Measurements from ENCODE around the gene MTHFS.
"Not testable (repeated sequence)": the region's sequence is repeated elsewhere in the genome, so short reads cannot be mapped to it uniquely, and the experiment has no call there.

MTHFS gene

DNA sequence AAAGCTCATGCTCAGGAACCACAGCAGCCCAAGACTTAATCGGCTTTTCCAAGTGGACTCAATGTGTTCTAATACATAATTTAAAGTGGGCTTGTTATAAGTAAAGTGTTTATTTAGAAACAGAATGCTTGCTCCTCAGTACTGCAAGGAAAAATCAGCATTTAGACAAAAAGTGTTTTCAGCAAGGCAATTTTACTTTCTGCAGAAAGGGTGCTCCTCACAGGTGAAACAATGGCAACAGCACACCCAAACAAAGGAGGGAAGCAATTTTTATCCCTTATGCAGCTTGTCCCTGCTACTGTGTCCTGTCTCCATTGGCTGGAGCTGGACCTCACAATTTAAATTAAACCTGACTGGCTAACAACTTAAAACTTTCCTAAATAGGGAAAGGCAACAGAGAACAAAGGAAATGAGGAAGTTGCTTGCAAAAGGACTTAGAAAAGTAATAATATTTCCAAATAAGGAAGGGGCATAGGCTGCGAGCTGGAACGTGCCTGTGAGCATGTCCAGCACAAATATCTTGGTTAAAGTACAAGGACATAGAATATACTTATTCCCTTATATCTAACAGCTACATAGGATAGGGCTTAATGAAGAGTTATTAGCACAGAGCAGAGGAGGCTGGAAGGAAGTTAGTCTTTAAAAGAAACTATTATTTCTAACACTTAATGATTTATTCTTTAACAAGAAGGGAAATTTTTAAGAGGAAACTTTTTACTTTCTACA, 19.1 kb upstream of the MTHFS start:
- DNase-seq (ENCODE audit: low read depth), result not testable (repeated sequence)

DNA sequence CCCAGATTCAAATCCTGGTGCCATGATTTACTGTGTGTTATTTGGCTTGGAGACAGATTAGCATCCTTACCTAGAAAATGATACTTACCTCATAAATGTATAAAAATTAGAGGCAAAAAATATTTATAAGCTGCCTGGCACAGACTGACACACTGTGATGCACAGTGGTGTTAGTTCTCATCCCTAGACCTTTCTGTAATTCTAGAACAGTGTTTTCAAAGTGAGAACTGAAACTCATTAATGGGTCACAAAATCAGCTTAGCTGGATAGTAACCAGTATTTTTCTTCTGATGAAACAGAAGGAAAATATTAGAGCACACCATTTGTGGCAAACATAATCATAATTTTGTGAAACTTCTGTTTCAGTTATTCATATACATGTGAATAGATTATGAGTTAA, 17.9 kb upstream of the MTHFS start:
- no peak for DNase-seq (ENCODE audit: low read depth)

DNA sequence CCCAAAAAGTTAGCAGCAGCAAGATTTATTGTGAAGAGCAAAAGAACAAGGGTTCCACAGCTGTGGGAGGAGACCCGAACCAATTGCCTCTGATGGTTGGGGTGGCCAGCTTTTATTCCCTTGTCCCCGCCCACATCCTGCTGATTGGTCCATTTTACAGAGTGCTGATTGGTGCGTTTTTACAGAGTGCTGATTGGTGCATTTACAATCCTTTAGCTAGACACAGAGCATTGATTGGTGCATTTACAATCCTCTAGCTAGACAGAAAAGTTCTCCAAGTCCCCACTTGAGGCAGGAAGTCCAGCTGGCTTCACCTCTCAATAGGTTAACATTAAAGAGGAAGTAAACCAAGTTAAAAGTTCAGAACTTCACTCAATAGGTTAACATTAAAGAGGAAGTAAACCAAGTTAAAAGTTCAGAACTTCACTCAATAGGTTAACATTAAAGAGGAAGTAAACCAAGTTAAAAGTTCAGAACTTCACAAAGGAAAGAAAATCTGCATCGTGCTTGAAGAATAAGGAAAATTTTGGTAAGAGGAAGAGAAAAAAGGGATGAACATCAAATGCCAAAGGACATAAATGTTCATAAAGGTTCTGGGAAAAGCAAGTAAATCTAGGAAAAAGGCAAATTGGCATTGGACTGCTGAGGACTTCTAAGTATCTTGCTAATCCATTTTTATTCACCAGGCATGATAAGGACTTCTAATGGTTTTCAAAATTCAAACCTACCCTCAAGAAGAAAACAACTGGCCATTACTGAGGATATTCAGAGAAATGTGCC, 12.9 kb upstream of the MTHFS start:
- not testable (repeated sequence) for DNase-seq (ENCODE audit: low read depth)

GRCh38 chr15:79904271-79904670, 7.5 kb upstream of the MTHFS start:
- DNase-seq (ENCODE audit: low read depth), result no peak

DNA sequence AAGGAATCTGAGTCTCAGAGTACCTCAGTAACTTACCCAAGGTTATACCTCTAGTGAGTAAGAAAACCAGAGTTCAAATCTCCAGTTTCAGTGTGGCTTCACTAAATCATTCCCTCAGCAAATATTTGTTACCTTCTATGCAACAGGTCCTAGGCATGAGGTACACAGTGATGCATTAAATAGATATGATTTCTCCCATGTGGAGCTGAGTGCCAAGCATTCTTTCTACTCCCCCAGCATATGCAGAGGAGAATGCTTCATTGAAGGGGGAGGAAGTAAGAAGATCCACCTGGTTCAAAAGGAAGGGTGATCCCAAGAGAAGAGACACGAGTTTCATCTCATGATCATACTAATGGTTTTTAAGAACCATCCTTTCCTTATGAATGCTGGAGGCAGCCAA, 6.8 kb upstream of the MTHFS start:
- no peak for DNase-seq (ENCODE audit: low read depth)

- DNase-seq (ENCODE audit: low read depth), result no peak
Observed at GRCh38 chr15:79903144-79903543, 6.3 kb upstream of the MTHFS start.

DNA sequence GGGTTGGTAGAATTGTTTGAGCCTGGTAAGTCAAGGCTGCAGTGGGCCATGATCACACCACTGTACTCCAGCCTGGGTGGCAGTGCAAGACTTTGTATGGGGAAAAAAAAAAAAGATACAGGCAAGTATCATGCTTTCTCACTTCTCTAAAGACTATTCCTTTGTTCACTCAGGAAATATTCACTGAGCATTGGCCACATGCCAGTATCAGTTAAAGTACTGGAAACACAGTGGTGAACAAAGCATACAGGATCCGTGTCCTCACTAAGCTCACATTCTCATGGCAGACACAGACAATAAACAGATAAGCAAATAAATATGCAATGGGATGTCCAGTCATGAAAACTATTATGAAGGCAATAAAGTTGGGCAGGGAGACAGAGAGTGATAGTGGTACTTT, 5.1 kb upstream of the MTHFS start:
- DNase-seq (ENCODE audit: low read depth), result no peak

- DNase-seq (ENCODE audit: low read depth), result not testable (repeated sequence)
Observed at GRCh38 chr15:79900818-79901378, 4.1 kb upstream of the MTHFS start.

- DNase-seq (ENCODE audit: low read depth), result no peak
Observed at GRCh38 chr15:79900087-79900486, 3.3 kb upstream of the MTHFS start.

GRCh38 chr15:79898786-79899185, 2.0 kb upstream of the MTHFS start:
- DNase-seq (ENCODE audit: low read depth), result peak; percentile 69

- no peak for DNase-seq (ENCODE audit: low read depth)
Observed at GRCh38 chr15:79898369-79898768, 1.6 kb upstream of the MTHFS start.

DNA sequence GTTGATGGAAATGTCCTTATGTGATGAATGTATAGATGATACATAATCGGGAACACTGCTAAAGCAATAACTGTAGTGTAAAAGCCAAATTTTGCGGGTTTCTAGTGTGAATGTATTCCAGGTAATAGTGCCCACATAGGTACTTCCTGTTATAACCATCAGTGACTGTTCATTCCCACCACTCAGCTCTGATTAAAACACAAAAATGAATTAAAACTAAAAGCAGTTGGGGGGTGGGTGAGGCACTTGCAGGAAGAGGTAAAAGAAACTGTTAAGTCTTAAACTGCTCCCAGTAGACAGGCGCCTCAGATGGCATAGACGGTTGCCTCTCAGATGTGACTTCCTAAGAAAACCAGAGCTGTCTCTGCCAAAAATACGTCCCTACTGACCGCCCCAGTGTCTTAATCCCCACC, 893 bp upstream of the MTHFS start:
- DNase-seq (ENCODE audit: low read depth), result no peak

GRCh38 chr15:79897380-79897678, 515 bp upstream of the MTHFS start:
- no peak for DNase-seq (ENCODE audit: low read depth)

GRCh38 chr15:79896131-79896633, 632 bp downstream of the MTHFS start:
- peak; percentile 44 for DNase-seq (ENCODE audit: low read depth)

DNA sequence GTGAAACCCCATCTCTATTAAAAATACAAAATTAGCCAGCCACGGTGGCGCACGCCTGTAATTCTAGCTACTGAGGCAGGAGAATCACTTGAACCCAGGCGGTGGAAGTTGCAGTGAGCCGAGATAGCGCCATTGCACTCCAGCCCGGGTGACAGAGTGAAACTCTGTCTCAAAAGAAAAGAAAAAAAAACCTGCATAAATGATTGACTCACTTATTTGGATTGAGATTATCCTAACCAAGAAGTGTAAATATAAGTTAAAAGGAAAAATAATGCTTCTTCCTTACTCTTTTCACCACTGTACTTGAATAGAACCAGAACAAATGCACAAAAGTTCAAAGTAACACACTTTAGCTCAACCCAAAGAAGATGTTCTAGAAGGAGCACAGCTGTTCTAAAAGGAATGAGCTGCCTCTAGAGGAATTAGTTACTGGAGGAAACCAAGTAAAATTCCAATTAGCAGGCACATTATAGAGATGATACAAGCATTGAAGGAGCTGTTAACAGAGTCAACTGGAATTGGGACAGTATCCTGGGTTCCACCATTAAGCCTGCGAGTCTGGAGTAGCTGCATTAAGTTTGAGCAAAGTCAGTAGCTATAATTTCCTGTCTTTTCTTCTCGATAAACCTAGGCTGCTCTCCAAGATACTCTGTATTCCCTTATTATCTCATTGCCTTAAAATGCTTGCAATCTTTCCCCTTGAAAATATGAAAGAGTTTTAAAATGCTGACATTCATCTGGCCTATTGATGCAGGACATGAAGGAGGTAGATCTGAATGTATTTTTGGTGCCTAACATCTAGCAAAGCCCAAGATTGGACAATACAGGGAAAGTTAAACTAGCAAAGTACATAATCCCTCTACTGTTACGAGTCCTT, 9.5 kb downstream of the MTHFS start:
- no peak for DNase-seq (ENCODE audit: low read depth)

GRCh38 chr15:79886124-79886523, 10.7 kb downstream of the MTHFS start:
- no peak for DNase-seq (ENCODE audit: low read depth)

DNA sequence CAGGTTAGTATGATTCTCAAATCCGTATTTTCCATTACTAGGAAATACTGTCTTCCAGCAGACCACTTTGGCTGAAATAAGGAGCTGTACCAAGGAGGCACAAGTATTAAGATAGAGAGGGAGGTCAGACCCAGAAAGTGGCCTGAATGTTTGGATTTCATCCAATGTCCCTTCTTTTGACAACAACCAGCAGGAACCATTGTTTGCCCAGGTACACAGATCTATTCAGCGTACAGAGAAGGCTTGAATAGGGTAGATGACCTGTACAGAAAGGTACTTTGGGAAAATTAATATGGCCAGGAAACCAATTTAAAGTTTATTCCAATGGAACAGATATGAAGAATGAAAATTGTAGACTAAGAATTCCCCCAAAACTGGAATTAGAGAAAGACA, 12.6 kb downstream of the MTHFS start:
- no peak for DNase-seq (ENCODE audit: low read depth)

- DNase-seq (ENCODE audit: low read depth), result no peak
Observed at GRCh38 chr15:79883579-79884203, 13.1 kb downstream of the MTHFS start.

DNA sequence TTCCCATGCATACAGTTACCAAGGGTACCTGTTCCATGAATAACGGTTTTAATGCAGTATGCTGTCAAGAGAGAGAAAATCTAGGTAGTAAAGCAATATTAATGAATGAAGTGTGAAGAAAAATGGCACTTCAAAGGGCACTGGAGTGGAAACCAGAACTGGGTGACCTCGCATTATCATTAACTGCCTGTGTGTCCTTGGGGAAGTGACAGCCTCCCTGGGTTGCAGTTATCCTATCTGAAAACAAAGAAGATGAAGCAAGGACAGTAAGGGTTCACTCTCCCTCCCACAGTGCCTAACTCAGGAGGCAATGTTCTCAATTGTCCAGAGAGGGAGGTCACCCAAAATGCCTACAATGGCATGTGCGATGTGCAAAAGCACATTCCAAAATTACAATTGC, 15.1 kb downstream of the MTHFS start:
- no peak for DNase-seq (ENCODE audit: low read depth)

DNA sequence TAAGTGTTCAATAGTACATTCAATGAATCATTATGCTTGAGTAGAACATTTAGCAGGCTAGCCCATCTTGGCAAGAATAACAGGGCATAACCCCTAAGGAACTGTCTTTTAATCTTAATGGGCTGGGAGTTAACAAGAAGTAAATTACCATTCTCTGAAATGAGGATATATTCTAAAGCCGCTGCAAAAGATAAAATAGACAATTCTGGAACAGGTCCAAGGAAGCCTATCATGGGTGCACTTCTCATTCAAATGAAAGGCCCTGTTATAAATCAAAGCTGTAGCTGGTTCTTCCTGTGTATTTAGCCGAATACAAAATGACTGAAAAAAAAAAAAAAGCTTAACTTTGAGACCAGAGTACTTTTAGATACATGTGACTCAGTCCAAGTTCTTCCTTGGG, 15.6 kb downstream of the MTHFS start:
- no peak for DNase-seq (ENCODE audit: low read depth)

DNA sequence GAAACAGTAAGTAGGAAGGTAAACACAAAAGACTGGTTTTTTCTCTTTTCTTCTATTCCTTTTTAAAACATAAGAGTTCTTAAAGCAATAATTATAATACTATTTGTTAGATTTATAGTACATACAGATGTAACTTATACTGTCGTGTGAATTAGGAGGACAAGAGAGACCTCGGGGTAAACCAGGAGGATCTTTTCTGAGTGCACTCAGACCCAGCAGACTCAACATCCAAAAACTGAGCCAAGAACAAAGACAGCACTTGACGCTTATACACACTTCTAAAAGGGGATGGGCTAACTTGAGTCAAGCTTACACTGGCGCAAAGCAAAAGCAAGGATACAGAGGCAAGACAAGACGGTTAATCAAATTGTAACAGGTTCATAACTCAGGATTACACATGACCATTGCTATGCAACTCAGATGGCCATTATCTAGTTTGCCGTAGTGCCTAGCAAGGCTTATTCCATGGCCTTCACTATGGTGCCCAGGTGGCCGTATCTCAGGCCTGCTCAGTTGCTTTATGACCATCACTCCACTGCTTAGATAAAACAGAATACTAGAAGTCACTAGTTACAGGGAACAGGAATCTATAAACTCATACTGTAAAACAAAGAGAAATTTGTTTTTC, 18.6 kb downstream of the MTHFS start:
- DNase-seq (ENCODE audit: low read depth), result no peak
